ENCODE data around the gene CNIH2. TPM values are rescaled to one million over a fixed set of nuclear protein-coding genes. Genes with fewer than 3 reads are reported as not detected.

Gene CNIH2
- total RNA-seq, 3 donors from 2014 or later (not counting 1 experiment from before 2014, with no cell fraction given): 6.3 to 8.8 (median 7.1) TPM

DNA sequence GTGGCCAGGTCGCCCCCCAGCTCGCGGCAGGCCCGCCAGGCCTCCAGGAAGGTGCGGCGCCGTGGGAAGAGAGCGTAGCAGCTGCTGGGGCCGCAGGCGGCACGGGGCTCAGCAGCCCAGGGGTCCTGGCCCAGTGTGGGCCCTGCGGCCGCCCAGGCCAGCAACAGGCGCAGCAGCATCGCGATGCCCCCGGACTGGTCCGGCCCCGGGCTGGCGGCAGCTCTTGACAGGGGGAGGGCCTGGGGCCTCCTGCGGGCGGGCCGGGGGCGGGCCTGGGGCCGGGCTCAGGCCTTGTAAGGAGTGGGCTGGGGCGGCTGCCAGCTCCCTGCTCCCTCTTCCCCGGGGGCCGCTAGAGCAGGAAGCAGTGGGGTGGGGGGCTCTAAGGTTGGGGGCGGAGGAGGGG is 38.9 kb downstream of the CNIH2 start, which contains the start of gene CD248:
TSS of gene CD248 (minus strand) at position 196 of the 403 bp plus-strand sequence. CDS start at position 179, 17 bp downstream.
- Histone ChIP-seq H3K9me3 (ENCODE audit: control insufficient read depth, insufficient read depth, low read length) (no peaks in the 10 kb centered on the region), H3K27me3 (ENCODE audit: control insufficient read depth, insufficient read depth, low read length) (no peaks in the 10 kb centered on the region), H3K4me1 (ENCODE audit: control insufficient read depth, insufficient read depth, low read length) (peaks cover 40% of the 10 kb centered on the region), H3K4me3 (ENCODE audit: low read length) (no peak within 1 kb of the TSS), H3K36me3 (ENCODE audit: control insufficient read depth, insufficient read depth, low read length) (no peaks in the 10 kb centered on the region), H3K27ac (ENCODE audit: low read length) (peak within 1 kb of the TSS; percentile 67)
- Mint-ChIP-seq H3K27ac (peak within 1 kb of the TSS; percentile 36 to 53), H3K36me3 (no peaks in the 10 kb centered on the region), H3K4me1 (peaks cover 14 to 38% of the 10 kb centered on the region in 2 donors), H3K9me3 (no peaks in the 10 kb centered on the region), H3K4me3 (peak within 1 kb of the TSS; percentile 52), H3K27me3 (ENCODE audit: low read depth in 2 of 2) (peaks cover 24 to 28% of the 10 kb centered on the region in 2 donors)
- 26% methylated on average over 29 of the region's 29 CpGs for WGBS (ENCODE audit: insufficient coverage)
- TF ChIP-seq, protein P1, sequence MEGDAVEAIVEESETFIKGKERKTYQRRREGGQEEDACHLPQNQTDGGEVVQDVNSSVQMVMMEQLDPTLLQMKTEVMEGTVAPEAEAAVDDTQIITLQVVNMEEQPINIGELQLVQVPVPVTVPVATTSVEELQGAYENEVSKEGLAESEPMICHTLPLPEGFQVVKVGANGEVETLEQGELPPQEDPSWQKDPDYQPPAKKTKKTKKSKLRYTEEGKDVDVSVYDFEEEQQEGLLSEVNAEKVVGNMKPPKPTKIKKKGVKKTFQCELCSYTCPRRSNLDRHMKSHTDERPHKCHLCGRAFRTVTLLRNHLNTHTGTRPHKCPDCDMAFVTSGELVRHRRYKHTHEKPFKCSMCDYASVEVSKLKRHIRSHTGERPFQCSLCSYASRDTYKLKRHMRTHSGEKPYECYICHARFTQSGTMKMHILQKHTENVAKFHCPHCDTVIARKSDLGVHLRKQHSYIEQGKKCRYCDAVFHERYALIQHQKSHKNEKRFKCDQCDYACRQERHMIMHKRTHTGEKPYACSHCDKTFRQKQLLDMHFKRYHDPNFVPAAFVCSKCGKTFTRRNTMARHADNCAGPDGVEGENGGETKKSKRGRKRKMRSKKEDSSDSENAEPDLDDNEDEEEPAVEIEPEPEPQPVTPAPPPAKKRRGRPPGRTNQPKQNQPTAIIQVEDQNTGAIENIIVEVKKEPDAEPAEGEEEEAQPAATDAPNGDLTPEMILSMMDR (IDR thresholded peaks at IDR 0.05): no peak
- intact Hi-C loops (cut with micrococcal nuclease): no loop called here
- no peak for ATAC-seq
- no peak for DNase-seq

DNA sequence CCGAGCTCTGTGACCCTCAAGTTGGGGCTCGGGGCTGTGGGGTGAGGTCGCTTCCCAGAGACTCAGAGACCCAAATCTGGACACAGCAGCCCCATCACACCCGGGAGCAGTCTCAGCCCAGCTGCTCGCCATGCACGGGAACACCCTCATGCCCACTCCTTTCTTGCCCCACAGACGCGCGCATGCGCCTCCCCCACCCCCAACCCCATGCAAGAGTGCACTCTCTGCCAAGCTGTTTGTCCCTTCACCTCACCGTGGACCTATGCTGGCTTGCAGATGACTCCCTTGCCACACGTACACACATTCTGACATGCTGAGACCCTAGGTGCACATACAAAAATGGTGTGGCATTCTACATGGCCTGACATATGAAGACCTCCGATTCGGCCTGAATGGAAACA is 39.3 kb downstream of the CNIH2 start:
- peak overlapping the region; percentile 67 for H3K27ac ChIP-seq (ENCODE audit: low read length)
- H3K4me3 ChIP-seq (ENCODE audit: low read length): no peak overlapping the region
- ATAC-seq: no peak
- no peaks in the 10 kb centered on the region for H3K9me3 Mint-ChIP-seq
- H3K36me3 ChIP-seq (ENCODE audit: control insufficient read depth, insufficient read depth, low read length): no peaks in the 10 kb centered on the region
- H3K4me1 ChIP-seq (ENCODE audit: control insufficient read depth, insufficient read depth, low read length): peaks cover 38% of the 10 kb centered on the region
- H3K4me3 Mint-ChIP-seq: peak overlapping the region; percentile 52
- 13% methylated on average over 14 of the region's 14 CpGs for WGBS (ENCODE audit: insufficient coverage)
- DNase-seq: peak in 1 of 2 donors; percentile 75
- peaks cover 9 to 34% of the 10 kb centered on the region in 2 donors for H3K4me1 Mint-ChIP-seq
- peaks cover 24 to 28% of the 10 kb centered on the region in 2 donors for H3K27me3 Mint-ChIP-seq (ENCODE audit: low read depth in 2 of 2)
- no peaks in the 10 kb centered on the region for H3K9me3 ChIP-seq (ENCODE audit: control insufficient read depth, insufficient read depth, low read length)
- H3K36me3 Mint-ChIP-seq: no peaks in the 10 kb centered on the region
- intact Hi-C loops (cut with micrococcal nuclease): no loop called here
- TF ChIP-seq, protein P1 (IDR thresholded peaks at IDR 0.05): no peak
- no peaks in the 10 kb centered on the region for H3K27me3 ChIP-seq (ENCODE audit: control insufficient read depth, insufficient read depth, low read length)
- H3K27ac Mint-ChIP-seq: peak overlapping the region; percentile 36 to 53

DNA sequence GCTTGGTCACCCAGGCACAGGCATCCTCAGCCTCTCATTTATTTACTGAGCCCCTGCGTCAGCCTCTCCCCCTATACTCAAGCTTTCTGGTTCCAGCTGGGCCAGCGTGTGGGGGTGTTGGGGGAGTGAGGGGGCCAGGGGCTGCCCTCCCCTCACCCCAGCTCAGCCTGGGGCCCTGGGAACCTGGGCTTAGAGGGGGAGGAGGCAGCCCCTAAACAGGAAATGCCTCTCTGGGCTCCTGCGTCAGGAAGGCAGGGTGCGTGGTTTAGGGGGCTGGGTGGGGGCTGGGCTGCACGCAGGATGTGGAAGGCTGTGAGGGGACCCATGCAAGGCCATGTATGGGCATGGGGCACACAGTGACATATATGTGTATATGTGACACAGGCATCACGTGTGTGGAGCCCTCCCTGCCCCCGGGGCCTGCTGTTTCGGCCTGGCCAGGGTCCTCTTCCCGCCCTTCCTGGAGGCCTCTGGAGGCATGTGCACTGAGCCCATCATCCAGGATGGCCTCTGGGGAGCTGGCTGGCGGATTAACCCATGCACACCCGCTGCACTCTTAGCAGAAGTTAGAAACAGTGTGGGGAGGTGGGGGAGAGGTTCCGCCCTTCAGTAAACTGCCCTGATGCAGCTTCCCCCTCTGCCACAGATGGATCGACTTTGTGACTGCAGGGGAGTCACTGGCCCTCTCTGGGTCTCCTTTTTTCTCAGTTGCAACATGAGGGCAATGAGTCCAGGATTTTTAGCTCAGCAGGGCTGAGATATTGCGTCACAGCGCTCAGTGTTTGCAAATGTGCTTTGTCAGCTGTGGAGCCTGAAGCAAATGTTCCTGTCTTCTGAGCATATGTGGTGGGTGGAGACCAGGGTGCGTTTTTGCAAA is 40.0 kb downstream of the CNIH2 start:
- TF ChIP-seq, protein P1 (IDR thresholded peaks at IDR 0.05): no peak
- peaks cover 24 to 28% of the 10 kb centered on the region in 2 donors for H3K27me3 Mint-ChIP-seq (ENCODE audit: low read depth in 2 of 2)
- H3K27ac Mint-ChIP-seq: peak overlapping the region; percentile 36 to 53
- intact Hi-C loops (cut with micrococcal nuclease): no loop called here
- peak in 1 of 2 donors; percentile 90 for DNase-seq
- peaks cover 7 to 30% of the 10 kb centered on the region in 2 donors for H3K4me1 Mint-ChIP-seq
- H3K36me3 ChIP-seq (ENCODE audit: control insufficient read depth, insufficient read depth, low read length): no peaks in the 10 kb centered on the region
- no peak overlapping the region for H3K4me3 ChIP-seq (ENCODE audit: low read length)
- ATAC-seq: peak; percentile 81 to 86 (median 84)
- no peaks in the 10 kb centered on the region for H3K36me3 Mint-ChIP-seq
- WGBS (ENCODE audit: insufficient coverage): 29% methylated on average over 14 of the region's 16 CpGs
- no peaks in the 10 kb centered on the region for H3K9me3 Mint-ChIP-seq
- H3K4me1 ChIP-seq (ENCODE audit: control insufficient read depth, insufficient read depth, low read length): peaks cover 32% of the 10 kb centered on the region
- H3K4me3 Mint-ChIP-seq: peak overlapping the region; percentile 52
- H3K27me3 ChIP-seq (ENCODE audit: control insufficient read depth, insufficient read depth, low read length): no peaks in the 10 kb centered on the region
- H3K9me3 ChIP-seq (ENCODE audit: control insufficient read depth, insufficient read depth, low read length): no peaks in the 10 kb centered on the region
- H3K27ac ChIP-seq (ENCODE audit: low read length): peak overlapping the region; percentile 67

Measured in natural killer cell (primary cell).